ENCODE measurements around the gene MMP24OS.

MMP24OS gene

DNA sequence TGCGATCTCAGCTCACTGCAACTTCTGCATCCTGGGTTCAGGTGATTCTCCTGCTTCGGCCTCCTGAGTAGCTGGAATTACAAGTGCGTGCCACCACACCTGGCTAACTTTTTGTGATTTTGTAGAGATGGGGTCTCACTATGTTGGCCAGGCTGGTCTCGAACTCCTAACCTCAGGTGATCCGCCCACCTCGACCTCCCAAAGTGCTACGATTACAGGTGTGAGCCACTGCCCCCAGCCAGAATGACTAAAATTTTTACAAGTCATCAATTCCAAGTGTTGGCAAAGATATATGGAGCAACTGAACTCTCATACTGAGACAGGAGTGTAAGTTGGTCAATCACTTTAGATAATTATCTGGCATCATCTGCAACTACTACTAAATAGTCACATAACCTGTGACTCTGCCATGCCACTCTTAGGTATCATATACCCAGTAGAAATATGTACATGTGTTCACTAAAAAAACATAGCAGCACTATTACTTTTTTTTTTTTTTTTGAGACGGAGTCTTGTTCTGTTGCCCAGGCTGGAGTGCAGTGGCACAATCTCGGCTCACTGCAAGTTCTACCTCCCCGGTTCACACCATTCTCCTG is 3.7 kb upstream of the MMP24OS start:
- H3K4me3 ChIP-seq (ENCODE audit: control insufficient read depth, low read depth, low read length) = no peak overlapping the region
- DNase-seq (ENCODE audit: low read depth) = no peak
- TF ChIP-seq, protein P1, sequence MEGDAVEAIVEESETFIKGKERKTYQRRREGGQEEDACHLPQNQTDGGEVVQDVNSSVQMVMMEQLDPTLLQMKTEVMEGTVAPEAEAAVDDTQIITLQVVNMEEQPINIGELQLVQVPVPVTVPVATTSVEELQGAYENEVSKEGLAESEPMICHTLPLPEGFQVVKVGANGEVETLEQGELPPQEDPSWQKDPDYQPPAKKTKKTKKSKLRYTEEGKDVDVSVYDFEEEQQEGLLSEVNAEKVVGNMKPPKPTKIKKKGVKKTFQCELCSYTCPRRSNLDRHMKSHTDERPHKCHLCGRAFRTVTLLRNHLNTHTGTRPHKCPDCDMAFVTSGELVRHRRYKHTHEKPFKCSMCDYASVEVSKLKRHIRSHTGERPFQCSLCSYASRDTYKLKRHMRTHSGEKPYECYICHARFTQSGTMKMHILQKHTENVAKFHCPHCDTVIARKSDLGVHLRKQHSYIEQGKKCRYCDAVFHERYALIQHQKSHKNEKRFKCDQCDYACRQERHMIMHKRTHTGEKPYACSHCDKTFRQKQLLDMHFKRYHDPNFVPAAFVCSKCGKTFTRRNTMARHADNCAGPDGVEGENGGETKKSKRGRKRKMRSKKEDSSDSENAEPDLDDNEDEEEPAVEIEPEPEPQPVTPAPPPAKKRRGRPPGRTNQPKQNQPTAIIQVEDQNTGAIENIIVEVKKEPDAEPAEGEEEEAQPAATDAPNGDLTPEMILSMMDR (IDR thresholded peaks at IDR 0.05; ENCODE audit: control insufficient read depth, insufficient read depth, low read depth, low read length, missing control alignments) = no peak

DNA sequence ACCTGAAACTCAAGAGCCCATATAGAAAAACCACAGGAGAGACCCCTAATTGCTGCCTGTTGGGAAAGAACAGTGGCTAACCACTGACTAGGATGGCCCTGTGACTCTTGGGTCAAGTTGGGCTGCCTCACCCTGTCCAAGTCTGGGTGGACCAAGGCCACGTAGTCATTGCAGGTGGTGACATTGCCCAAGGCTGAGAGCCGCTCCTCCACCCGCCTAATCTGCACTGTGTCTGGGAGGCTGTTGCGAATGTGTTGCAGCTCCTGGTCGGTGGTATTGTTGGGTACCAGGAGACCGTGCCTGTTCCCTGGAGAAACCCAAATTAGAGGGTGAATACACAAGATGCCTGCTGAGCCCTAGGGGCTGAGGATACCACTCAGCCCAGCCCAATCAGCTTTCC is 2.6 kb upstream of the MMP24OS start:
- TF ChIP-seq, protein P1 (IDR thresholded peaks at IDR 0.05; ENCODE audit: control insufficient read depth, insufficient read depth, low read depth, low read length, missing control alignments) = no peak
- no peak overlapping the region for H3K4me3 ChIP-seq (ENCODE audit: control insufficient read depth, low read depth, low read length)
- no peak for DNase-seq (ENCODE audit: low read depth)

DNA sequence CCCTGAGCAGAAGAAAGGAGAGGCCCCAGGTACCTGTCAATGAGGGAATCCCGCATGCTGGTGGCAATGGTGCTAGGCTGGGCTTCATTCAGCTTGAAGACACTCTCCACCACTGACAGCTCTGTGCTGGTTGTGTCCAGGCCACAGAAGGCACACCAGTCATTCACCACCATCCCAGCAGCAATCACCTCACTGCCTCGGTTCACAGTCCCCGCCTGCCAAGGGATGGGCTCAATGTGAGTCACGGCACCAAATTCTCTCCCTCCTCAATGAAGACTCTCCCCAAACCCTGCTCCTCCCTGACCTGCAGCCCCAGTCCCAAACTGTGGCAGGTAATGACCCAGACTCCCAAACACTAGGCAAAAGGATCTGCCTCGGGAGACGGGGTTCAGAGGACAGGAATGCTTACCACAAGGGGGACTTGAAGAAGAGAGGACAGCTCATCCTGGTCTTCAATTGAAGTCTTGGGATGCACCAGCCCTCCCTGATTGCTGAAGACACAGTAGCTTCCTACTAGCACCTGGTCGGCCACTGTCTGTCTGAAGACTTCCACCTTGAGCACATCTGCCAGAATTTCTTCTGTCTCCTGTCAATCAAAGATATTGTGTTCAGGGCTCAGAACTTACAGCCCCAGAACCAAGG is 1.7 kb upstream of the MMP24OS start:
- no peak overlapping the region for H3K4me3 ChIP-seq (ENCODE audit: control insufficient read depth, low read depth, low read length)
- TF ChIP-seq, protein P1 (IDR thresholded peaks at IDR 0.05; ENCODE audit: control insufficient read depth, insufficient read depth, low read depth, low read length, missing control alignments) = no peak
- no peak for DNase-seq (ENCODE audit: low read depth)

DNA sequence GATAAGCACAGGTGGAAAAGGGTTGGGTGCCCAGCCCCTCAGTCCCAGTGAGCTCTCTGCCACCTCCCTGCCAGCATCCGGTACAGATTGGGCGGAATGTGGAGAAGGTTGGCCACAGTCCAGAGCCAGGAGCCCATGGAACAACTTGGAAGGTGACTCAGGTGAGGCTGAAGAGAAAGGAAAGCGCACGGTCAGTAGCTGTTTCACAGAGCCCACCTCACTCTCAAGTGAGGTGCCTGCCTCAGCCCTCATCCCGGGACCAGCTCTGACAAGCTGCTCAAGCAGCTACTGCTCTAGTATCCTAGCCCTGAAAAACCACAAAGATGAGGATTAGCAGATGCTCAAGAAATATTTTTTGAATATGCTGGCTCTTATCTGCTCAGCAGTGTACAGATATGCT is 1.1 kb upstream of the MMP24OS start:
- DNase-seq (ENCODE audit: low read depth) = no peak
- TF ChIP-seq, protein P1 (IDR thresholded peaks at IDR 0.05; ENCODE audit: control insufficient read depth, insufficient read depth, low read depth, low read length, missing control alignments) = no peak
- no peak overlapping the region for H3K4me3 ChIP-seq (ENCODE audit: control insufficient read depth, low read depth, low read length)

DNA sequence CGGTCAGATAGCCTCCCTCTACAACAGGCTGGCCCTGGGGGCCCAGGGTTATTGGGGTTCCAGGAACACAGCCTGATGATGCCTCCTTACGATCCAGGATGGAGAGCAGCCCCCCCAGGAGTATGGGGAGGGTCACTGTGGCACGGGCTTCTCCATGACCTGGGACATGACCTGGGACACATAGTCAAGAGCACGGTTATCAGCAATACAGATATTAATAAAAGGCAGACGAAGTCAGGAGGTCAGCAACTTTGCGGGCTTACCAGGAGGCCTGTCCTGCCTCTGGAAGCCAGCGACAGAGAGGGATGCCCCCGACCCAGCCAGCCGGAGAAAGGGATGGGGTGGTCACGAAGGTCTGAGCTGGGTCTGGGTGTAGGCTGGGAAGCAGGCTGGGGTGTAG is 795 bp downstream of the MMP24OS start:
- no peak for DNase-seq (ENCODE audit: low read depth)
- TF ChIP-seq, protein P1 (IDR thresholded peaks at IDR 0.05; ENCODE audit: control insufficient read depth, insufficient read depth, low read depth, low read length, missing control alignments) = no peak
- H3K4me3 ChIP-seq (ENCODE audit: control insufficient read depth, low read depth, low read length) = peak overlapping the region; percentile 74

DNA sequence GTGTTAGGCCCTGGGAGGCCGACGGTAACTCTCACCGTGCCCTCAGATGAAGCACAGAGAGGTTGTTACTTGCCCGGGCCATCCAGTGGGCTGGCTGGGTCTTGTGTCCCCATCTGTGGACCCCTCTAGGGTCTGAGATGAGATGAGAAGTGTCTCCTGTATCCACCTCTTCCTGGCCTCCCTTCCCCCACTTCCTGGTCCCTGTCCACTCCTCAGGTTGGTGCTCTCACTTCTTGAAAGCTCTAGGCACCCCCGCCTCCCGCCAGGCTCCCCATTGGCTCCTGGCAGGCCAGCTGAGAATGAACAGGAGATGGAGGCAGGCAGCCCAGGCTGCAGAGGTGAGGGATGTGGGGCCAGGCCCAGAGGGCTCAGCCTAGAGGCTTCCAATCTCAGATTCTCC is 1.5 kb downstream of the MMP24OS start:
- TF ChIP-seq, protein P1 (IDR thresholded peaks at IDR 0.05; ENCODE audit: control insufficient read depth, insufficient read depth, low read depth, low read length, missing control alignments) = no peak
- no peak for DNase-seq (ENCODE audit: low read depth)
- H3K4me3 ChIP-seq (ENCODE audit: control insufficient read depth, low read depth, low read length) = peak overlapping the region; percentile 74

All from AG09309 (cell line).